ENCODE data around the gene TNNT3.
"Not testable (repeated sequence)": the region's sequence is repeated elsewhere in the genome, so short reads cannot be mapped to it uniquely, and the experiment has no call there.

TNNT3 gene

DNA sequence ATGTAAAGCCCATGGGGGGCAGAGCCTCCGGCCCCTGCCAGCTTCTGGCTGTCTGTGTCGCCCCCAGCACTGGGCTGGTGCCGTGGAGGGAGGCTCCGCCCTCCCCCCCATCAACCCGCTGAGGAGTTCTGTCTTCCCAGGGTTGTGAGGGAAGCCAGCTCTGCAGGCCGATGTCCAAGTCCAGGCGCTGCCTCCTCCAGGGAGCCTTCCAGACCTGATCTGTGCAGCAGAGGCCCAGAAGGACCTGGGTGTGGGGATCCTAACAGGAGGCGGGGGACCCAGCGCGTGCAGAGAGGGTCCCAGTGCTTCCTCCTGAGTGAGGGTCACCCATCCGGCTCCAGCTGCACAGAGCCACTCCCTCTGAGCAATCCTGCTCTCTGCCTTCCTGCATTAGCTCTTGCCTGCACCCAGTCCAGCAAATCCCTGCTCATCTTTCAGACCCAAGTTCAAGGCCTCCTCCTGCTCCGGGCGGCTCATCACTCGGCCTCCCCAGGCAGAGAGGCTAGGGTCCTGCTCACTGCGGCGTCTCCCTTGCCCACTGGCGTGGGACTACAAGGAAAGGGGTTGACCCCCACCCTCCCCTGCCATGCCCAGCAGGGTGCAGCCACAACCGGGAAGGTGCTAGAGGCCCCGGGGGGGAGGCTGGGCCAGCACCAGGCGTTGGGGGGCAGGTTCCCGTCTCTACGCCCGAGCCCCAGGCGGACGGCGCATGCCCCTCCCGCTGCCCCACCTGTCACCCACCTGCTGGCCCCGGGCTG lies 44.2 kb upstream of the TNNT3 start:
- TF ChIP-seq EZH2phosphoT487 (conservative IDR thresholded peaks at IDR 0.05; ENCODE audit: low read length): no peak
- TF ChIP-seq, protein P1, sequence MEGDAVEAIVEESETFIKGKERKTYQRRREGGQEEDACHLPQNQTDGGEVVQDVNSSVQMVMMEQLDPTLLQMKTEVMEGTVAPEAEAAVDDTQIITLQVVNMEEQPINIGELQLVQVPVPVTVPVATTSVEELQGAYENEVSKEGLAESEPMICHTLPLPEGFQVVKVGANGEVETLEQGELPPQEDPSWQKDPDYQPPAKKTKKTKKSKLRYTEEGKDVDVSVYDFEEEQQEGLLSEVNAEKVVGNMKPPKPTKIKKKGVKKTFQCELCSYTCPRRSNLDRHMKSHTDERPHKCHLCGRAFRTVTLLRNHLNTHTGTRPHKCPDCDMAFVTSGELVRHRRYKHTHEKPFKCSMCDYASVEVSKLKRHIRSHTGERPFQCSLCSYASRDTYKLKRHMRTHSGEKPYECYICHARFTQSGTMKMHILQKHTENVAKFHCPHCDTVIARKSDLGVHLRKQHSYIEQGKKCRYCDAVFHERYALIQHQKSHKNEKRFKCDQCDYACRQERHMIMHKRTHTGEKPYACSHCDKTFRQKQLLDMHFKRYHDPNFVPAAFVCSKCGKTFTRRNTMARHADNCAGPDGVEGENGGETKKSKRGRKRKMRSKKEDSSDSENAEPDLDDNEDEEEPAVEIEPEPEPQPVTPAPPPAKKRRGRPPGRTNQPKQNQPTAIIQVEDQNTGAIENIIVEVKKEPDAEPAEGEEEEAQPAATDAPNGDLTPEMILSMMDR (IDR thresholded peaks at IDR 0.05; ENCODE audit: insufficient read depth, low read length, poor library complexity, severe bottlenecking): no peak
- H2AFZ ChIP-seq (ENCODE audit: low read depth, low read length, severe bottlenecking): no peak overlapping the region
- H4K20me1 ChIP-seq (ENCODE audit: low read depth, low read length): no peaks in the 10 kb centered on the region; the same call in 1 of the 2 replicates
- no peaks in the 10 kb centered on the region for H3F3A ChIP-seq (ENCODE audit: insufficient read depth)
- no peak overlapping the region for H3K9ac ChIP-seq (ENCODE audit: low read length)
- H3K4me2 ChIP-seq (ENCODE audit: low read depth, low read length, poor library complexity, severe bottlenecking): no peak overlapping the region
- H3K9me3 ChIP-seq (ENCODE audit: insufficient read depth, low read length): no peaks in the 10 kb centered on the region
- no peak overlapping the region for H3K4me3 ChIP-seq (ENCODE audit: insufficient read depth, low read length, poor library complexity, severe bottlenecking)
- H3K9me2 ChIP-seq (replicated peaks; ENCODE audit: insufficient read depth, low read length): no peaks in the 10 kb centered on the region
- no peaks in the 10 kb centered on the region for H3K36me3 ChIP-seq (ENCODE audit: low read length)
- H3K27me3 ChIP-seq (ENCODE audit: low read length): no peaks in the 10 kb centered on the region
- no peaks in the 10 kb centered on the region for H3K79me2 ChIP-seq (ENCODE audit: insufficient read depth, low read length)
- no peak overlapping the region for H3K27ac ChIP-seq (ENCODE audit: low read depth, low read length)

DNA sequence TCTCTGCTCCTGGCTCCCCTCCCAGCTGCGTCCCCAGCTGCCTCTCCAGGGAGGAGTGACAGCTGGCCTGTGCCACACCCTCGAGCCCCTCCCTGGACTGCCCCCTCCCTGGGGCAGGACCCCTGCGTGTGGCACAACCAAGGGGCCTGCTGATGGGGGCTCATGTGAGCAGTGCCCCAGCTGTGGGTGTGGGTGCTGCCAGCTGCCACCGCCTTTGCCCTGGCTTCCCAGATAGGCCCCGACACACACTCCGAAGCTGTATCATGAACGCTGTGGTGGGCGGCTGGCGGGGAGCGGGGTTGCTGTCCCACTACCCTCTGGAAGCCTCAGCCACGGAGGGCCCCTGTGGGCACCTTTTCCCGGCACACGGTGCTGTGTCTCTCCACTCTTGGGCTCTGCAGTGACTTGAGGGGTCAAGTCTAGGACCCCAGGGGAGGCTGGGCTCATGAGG lies 43.6 kb upstream of the TNNT3 start:
- H3K79me2 ChIP-seq (ENCODE audit: insufficient read depth, low read length); H2AFZ ChIP-seq (ENCODE audit: low read depth, low read length, severe bottlenecking); H3F3A ChIP-seq (ENCODE audit: insufficient read depth); H3K9ac ChIP-seq (ENCODE audit: low read length); H3K27ac ChIP-seq (ENCODE audit: low read depth, low read length); H3K4me2 ChIP-seq (ENCODE audit: low read depth, low read length, poor library complexity, severe bottlenecking); H3K9me2 ChIP-seq (replicated peaks; ENCODE audit: insufficient read depth, low read length); H4K20me1 ChIP-seq (ENCODE audit: low read depth, low read length); H3K27me3 ChIP-seq (ENCODE audit: low read length); H3K4me3 ChIP-seq (ENCODE audit: insufficient read depth, low read length, poor library complexity, severe bottlenecking); H3K36me3 ChIP-seq (ENCODE audit: low read length); H3K9me3 ChIP-seq (ENCODE audit: insufficient read depth, low read length): not testable (repeated sequence)

DNA sequence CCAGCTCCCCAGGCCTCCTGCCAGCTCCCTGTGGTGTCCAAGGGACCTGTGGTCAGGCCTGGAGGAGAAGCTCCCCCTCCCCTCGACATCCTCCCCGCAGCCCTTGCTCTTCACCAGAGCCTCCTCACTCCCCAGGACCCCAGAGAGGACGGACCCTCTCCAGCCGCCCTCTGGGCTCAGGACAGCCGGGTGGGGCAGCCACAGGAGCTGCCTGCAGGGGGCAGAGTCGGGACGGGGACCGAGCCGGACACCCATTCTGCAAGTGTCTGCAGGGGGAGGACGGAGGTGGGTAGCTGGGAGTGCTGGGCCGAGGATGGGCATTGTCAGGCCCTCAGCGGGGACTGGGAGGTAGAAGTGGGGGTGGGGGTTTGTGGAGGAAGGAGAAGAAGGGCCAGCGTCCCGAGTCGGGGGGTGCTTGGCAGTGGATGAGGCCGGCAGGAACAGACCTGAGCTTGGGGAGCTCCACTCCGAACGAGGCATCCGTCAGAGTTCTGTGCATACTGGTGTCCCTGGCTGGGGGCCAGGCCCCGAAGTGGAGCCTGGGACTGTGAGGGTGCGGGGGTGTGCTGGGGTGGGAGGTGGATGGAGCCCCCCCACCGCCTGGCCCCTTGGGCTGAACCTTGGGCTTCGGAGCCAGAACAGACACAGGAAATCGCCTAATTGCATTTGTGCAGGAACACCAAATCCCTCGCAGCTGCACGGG lies 43.0 kb upstream of the TNNT3 start:
- H3K9me3 ChIP-seq (ENCODE audit: insufficient read depth, low read length): no peaks in the 10 kb centered on the region
- H3K9ac ChIP-seq (ENCODE audit: low read length): no peak overlapping the region
- H3K4me2 ChIP-seq (ENCODE audit: low read depth, low read length, poor library complexity, severe bottlenecking): no peak overlapping the region
- H3K9me2 ChIP-seq (replicated peaks; ENCODE audit: insufficient read depth, low read length): no peaks in the 10 kb centered on the region
- no peaks in the 10 kb centered on the region for H3K36me3 ChIP-seq (ENCODE audit: low read length)
- TF ChIP-seq, protein P1 (IDR thresholded peaks at IDR 0.05; ENCODE audit: insufficient read depth, low read length, poor library complexity, severe bottlenecking): peak; percentile 93
- TF ChIP-seq EZH2phosphoT487 (conservative IDR thresholded peaks at IDR 0.05; ENCODE audit: low read length): no peak
- H3K27me3 ChIP-seq (ENCODE audit: low read length): no peaks in the 10 kb centered on the region
- no peaks in the 10 kb centered on the region; the same call in 1 of the 2 replicates for H4K20me1 ChIP-seq (ENCODE audit: low read depth, low read length)
- H3K27ac ChIP-seq (ENCODE audit: low read depth, low read length): no peak overlapping the region
- no peaks in the 10 kb centered on the region for H3F3A ChIP-seq (ENCODE audit: insufficient read depth)
- H3K4me3 ChIP-seq (ENCODE audit: insufficient read depth, low read length, poor library complexity, severe bottlenecking): no peak overlapping the region
- no peaks in the 10 kb centered on the region for H3K79me2 ChIP-seq (ENCODE audit: insufficient read depth, low read length)
- no peak overlapping the region for H2AFZ ChIP-seq (ENCODE audit: low read depth, low read length, severe bottlenecking)

Data from SU-DHL-6 (cell line).